NCI-H460 (cell line): ENCODE results near the gene RAI1. TPM values are rescaled to one million over a fixed set of nuclear protein-coding genes. Genes with fewer than 3 reads are reported as not detected.
"Not testable (repeated sequence)": the region's sequence is repeated elsewhere in the genome, so short reads cannot be mapped to it uniquely, and the experiment has no call there.

Experiments used
- DNase-seq: peaks from one replicate; pipeline ENCODE4 v3.0.0-alpha.2; 2016; ENCODE audit warnings: low read depth; ENCODE audit errors: extremely low read depth
- total RNA-seq: library from RNA; depleted of rRNA; stranded (reverse); fragments of >200 nt; shearing (Covaris generic); gene quantifications from 2 replicates; pipeline ENCODE4 v1.2.3, GENCODE V29; 2014

Gene RAI1
- total RNA-seq, 1 experiment from 2014 or later = 7.3 TPM

- DNase-seq = no peak
Observed at GRCh38 chr17:17792551-17793377, 111.5 kb downstream of the RAI1 start.

GRCh38 chr17:17793378-17794214 lies 112.3 kb downstream of the RAI1 start:
- no peak for DNase-seq

GRCh38 chr17:17794382-17794781 lies 113.1 kb downstream of the RAI1 start:
- no peak for DNase-seq

- no peak for DNase-seq
Observed at GRCh38 chr17:17795296-17795695, 114.0 kb downstream of the RAI1 start.

- no peak for DNase-seq
Observed at GRCh38 chr17:17795946-17796786, 114.9 kb downstream of the RAI1 start.

GRCh38 chr17:17796787-17797061 lies 115.5 kb downstream of the RAI1 start:
- no peak for DNase-seq

- DNase-seq = no peak
Observed at GRCh38 chr17:17797119-17797809, 116.0 kb downstream of the RAI1 start.

- DNase-seq = no peak
Observed at GRCh38 chr17:17798010-17798556, 116.8 kb downstream of the RAI1 start.

GRCh38 chr17:17798573-17799255 lies 117.5 kb downstream of the RAI1 start:
- DNase-seq = no peak

GRCh38 chr17:17800504-17801021 lies 119.3 kb downstream of the RAI1 start:
- DNase-seq = no peak

GRCh38 chr17:17801800-17802481 lies 120.7 kb downstream of the RAI1 start:
- DNase-seq = no peak

GRCh38 chr17:17804007-17804406 lies 122.7 kb downstream of the RAI1 start:
- DNase-seq = no peak

GRCh38 chr17:17805575-17805974 lies 124.3 kb downstream of the RAI1 start:
- DNase-seq = no peak

- DNase-seq = no peak
Observed at GRCh38 chr17:17806035-17806434, 124.8 kb downstream of the RAI1 start.

GRCh38 chr17:17806611-17807274 lies 125.5 kb downstream of the RAI1 start:
- DNase-seq = no peak

- DNase-seq = no peak
Observed at GRCh38 chr17:17807440-17807839, 126.2 kb downstream of the RAI1 start.

- DNase-seq = not testable (repeated sequence)
Observed at GRCh38 chr17:17808200-17808599, 126.9 kb downstream of the RAI1 start.

GRCh38 chr17:17808706-17809432 lies 127.6 kb downstream of the RAI1 start:
- no peak for DNase-seq
